Esophagus squamous epithelium (tissue), 4 donors: Measurements from ENCODE around the gene RGS10.

Source experiments
- CTCF ChIP-seq, 6 experiments: fragments of 450-650 bp in 4 of 6; fragments of 200-600 bp in 2 of 6; sonication (generic) in 2 of 6; IDR thresholded peaks; one replicate each; pipeline ENCODE4 v1.5.1; 2016 to 2019; ENCODE audit warnings: antibody characterized with exemption in 6 of 6, mild to moderate bottlenecking in 4 of 6, moderate library complexity in 4 of 6
- POLR2A ChIP-seq, 4 donors: fragments of 450-650 bp; IDR thresholded peaks; one replicate each; pipeline ENCODE4 v1.6.1; 2017; ENCODE audit warnings: antibody characterized with exemption in 4 of 4, mild to moderate bottlenecking in 4 of 4, moderate library complexity in 3 of 4

- TF ChIP-seq CTCF (IDR thresholded peaks at IDR 0.05), result no peak
- TF ChIP-seq POLR2A (IDR thresholded peaks at IDR 0.05), result no peak
These were observed 3.1 kb downstream of the RGS10 start for GRCh38 chr10:119539359-119539825.
